GM19099 (cell line): ENCODE data around the gene IGF2BP1.

Experiments
- POLR2A ChIP-seq: IDR thresholded peaks from 3 replicates; pipeline ENCODE4 v1.6.1; 2011; ENCODE audit warnings: low read depth; ENCODE audit not compliant: insufficient read length; ENCODE audit errors: extremely low read depth

IGF2BP1 gene

GRCh38 chr17:49028271-49028670 lies 31.1 kb downstream of the IGF2BP1 start:
- no peak for TF ChIP-seq POLR2A

- no peak for TF ChIP-seq POLR2A
Observed at GRCh38 chr17:49029801-49030200, 32.6 kb downstream of the IGF2BP1 start.

GRCh38 chr17:49031965-49032928 lies 35.1 kb downstream of the IGF2BP1 start:
- no peak for TF ChIP-seq POLR2A

GRCh38 chr17:49035470-49036269 lies 38.5 kb downstream of the IGF2BP1 start:
- no peak for TF ChIP-seq POLR2A

GRCh38 chr17:49036270-49036626 lies 39.1 kb downstream of the IGF2BP1 start:
- TF ChIP-seq POLR2A: no peak

- no peak for TF ChIP-seq POLR2A
Observed at GRCh38 chr17:49038138-49038537, 41.0 kb downstream of the IGF2BP1 start.

- TF ChIP-seq POLR2A: no peak
Observed at GRCh38 chr17:49038544-49038943, 41.4 kb downstream of the IGF2BP1 start.

- TF ChIP-seq POLR2A: no peak
Observed at GRCh38 chr17:49041527-49041926, 44.3 kb downstream of the IGF2BP1 start.

GRCh38 chr17:49045376-49045775 lies 48.2 kb downstream of the IGF2BP1 start:
- no peak for TF ChIP-seq POLR2A

- no peak for TF ChIP-seq POLR2A
Observed at GRCh38 chr17:49046912-49047311, 49.7 kb downstream of the IGF2BP1 start.

- TF ChIP-seq POLR2A: no peak
Observed at GRCh38 chr17:49049265-49049664, 52.1 kb downstream of the IGF2BP1 start.

- no peak for TF ChIP-seq POLR2A
Observed at GRCh38 chr17:49050611-49051010, 53.4 kb downstream of the IGF2BP1 start.

- no peak for TF ChIP-seq POLR2A
Observed at GRCh38 chr17:49051269-49051668, 54.1 kb downstream of the IGF2BP1 start.

- no peak for TF ChIP-seq POLR2A
Observed at GRCh38 chr17:49053171-49053829, 56.1 kb downstream of the IGF2BP1 start.
